ENCODE data around the gene SLC25A46.

- TF ChIP-seq CTCF (IDR thresholded peaks at IDR 0.05) (no peak), POLR2A (IDR thresholded peaks at IDR 0.05) (no peak)
Observed at GRCh38 chr5:110707260-110707844, 31.5 kb upstream of the SLC25A46 start.

Data from ovary (tissue), 3 donors.